Upper lobe of left lung (tissue), 4 donors: ENCODE results near the gene ZC2HC1B.

Experiments
- CTCF ChIP-seq, 6 experiments: fragments of 450-650 bp in 4 of 6; fragments of 200-600 bp in 2 of 6; sonication (generic) in 2 of 6; IDR thresholded peaks; one replicate each; pipeline ENCODE4 v1.5.1; 2016 to 2019; ENCODE audit warnings: antibody characterized with exemption in 6 of 6
- POLR2A ChIP-seq, 4 donors: fragments of 450-650 bp; IDR thresholded peaks; one replicate each; pipeline ENCODE4 v1.5.1; 2016 to 2017; ENCODE audit warnings: antibody characterized with exemption in 4 of 4, mild to moderate bottlenecking in 2 of 4
- POLR2AphosphoS5 ChIP-seq, 2 donors: sonication (generic); formaldehyde crosslinking; IDR thresholded peaks; one replicate each; pipeline ENCODE4 v1.5.1; 2017; ENCODE audit warnings: antibody characterized with exemption in 2 of 2

GRCh38 chr6:143929975-143930374 is 65.7 kb downstream of the ZC2HC1B start:
- TF ChIP-seq POLR2A (IDR thresholded peaks at IDR 0.05): no peak
- TF ChIP-seq POLR2AphosphoS5 (IDR thresholded peaks at IDR 0.05): no peak
- TF ChIP-seq CTCF (IDR thresholded peaks at IDR 0.05): no peak
